GM23338 (cell line): Measurements from ENCODE around the gene TFF1. TPM values are rescaled to one million over a fixed set of nuclear protein-coding genes. Genes with fewer than 3 reads are reported as not detected.

Experiments
- ATAC-seq: fragments of 200-7000 bp; cut with Tn5 transposase; 3 replicates; pipeline ENCODE4 v1.9.1; 2020
- DNase-seq: peaks from one replicate; pipeline ENCODE4 v3.0.0-alpha.2; 2015; ENCODE audit warnings: low spot score
- H2AFZ ChIP-seq: fragments of 200-600 bp; sonication (generic); 2 replicates; pipeline ENCODE4 v1.8.0; 2016; ENCODE audit warnings: antibody characterized with exemption, mild to moderate bottlenecking, moderate library complexity
- H3F3A ChIP-seq: fragments of 200-600 bp; sonication (generic); replicated peaks from 2 replicates; pipeline ENCODE4 v1.8.0; 2017; ENCODE audit warnings: antibody characterized with exemption, mixed run types, low read depth
- H3K27ac ChIP-seq: fragments of 200-600 bp; sonication (generic); 2 replicates; pipeline ENCODE4 v1.6.1; 2016; ENCODE audit warnings: low read depth
- H3K27me3 ChIP-seq: fragments of 200-600 bp; sonication (generic); 2 replicates; pipeline ENCODE4 v1.8.0; 2016; ENCODE audit warnings: mild to moderate bottlenecking, mixed run types, moderate library complexity; ENCODE audit not compliant: insufficient read depth
- H3K36me3 ChIP-seq: fragments of 200-600 bp; sonication (generic); 2 replicates; pipeline ENCODE4 v1.8.0; 2016; ENCODE audit warnings: mild to moderate bottlenecking; ENCODE audit not compliant: insufficient read depth
- H3K4me1 ChIP-seq: fragments of 200-600 bp; sonication (generic); 2 replicates; pipeline ENCODE4 v1.8.0; 2016; ENCODE audit warnings: mild to moderate bottlenecking, moderate library complexity; ENCODE audit not compliant: insufficient read depth
- H3K4me2 ChIP-seq: fragments of 200-600 bp; sonication (generic); 2 replicates; pipeline ENCODE4 v1.7.1; 2017; ENCODE audit warnings: mixed run types
- H3K4me3 ChIP-seq: fragments of 200-600 bp; sonication (generic); 2 replicates; pipeline ENCODE4 v1.6.1; 2016; ENCODE audit warnings: mixed run types
- H3K79me2 ChIP-seq: fragments of 200-600 bp; sonication (generic); replicated peaks from 2 replicates; pipeline ENCODE4 v1.8.0; 2017; ENCODE audit warnings: mild to moderate bottlenecking; ENCODE audit not compliant: insufficient read depth
- H3K9me2 ChIP-seq: fragments of 200-600 bp; sonication (generic); 2 replicates; pipeline ENCODE4 v1.8.0; 2017; ENCODE audit not compliant: insufficient read depth
- H4K20me1 ChIP-seq: fragments of 200-600 bp; sonication (generic); replicated peaks from 2 replicates; pipeline ENCODE4 v1.8.0; 2017; ENCODE audit warnings: mild to moderate bottlenecking; ENCODE audit not compliant: insufficient read depth
- H3K27ac Mint-ChIP-seq: 2 replicates; pipeline ENCODE4 v1.8.0; 2020; ENCODE audit warnings: inconsistent platforms, mild to moderate bottlenecking, moderate library complexity, mixed read lengths
- H3K27me3 Mint-ChIP-seq: 3 replicates; pipeline ENCODE4 v1.8.0; 2022; ENCODE audit warnings: low read depth, mild to moderate bottlenecking, moderate library complexity, mixed read lengths, inconsistent platforms; ENCODE audit not compliant: insufficient read depth, poor library complexity
- H3K36me3 Mint-ChIP-seq: 3 replicates; pipeline ENCODE4 v1.8.0; 2021; ENCODE audit warnings: low read depth, mild to moderate bottlenecking, inconsistent platforms, moderate library complexity, mixed read lengths
- H3K4me1 Mint-ChIP-seq: 3 replicates; pipeline ENCODE4 v1.8.0; 2020; ENCODE audit warnings: mild to moderate bottlenecking, inconsistent platforms, mixed read lengths
- H3K4me3 Mint-ChIP-seq: 3 replicates; pipeline ENCODE4 v1.8.0; 2021; ENCODE audit warnings: moderate library complexity, mild to moderate bottlenecking, inconsistent platforms, mixed read lengths
- H3K9me3 Mint-ChIP-seq: 3 replicates; pipeline ENCODE4 v1.8.0; 2020; ENCODE audit warnings: moderate library complexity, mild to moderate bottlenecking, inconsistent platforms, mixed read lengths
- JUNB ChIP-seq: IDR thresholded peaks from one replicate; pipeline ENCODE4 v1.6.1; 2016; ENCODE audit warnings: antibody characterized with exemption; ENCODE audit not compliant: unreplicated experiment
- NANOG ChIP-seq: IDR thresholded peaks from 2 replicates; pipeline ENCODE4 v1.6.1; 2016; ENCODE audit warnings: antibody characterized with exemption, borderline replicate concordance
- REST ChIP-seq: IDR thresholded peaks from one replicate; pipeline ENCODE4 v1.6.1; 2018; ENCODE audit warnings: antibody characterized with exemption; ENCODE audit not compliant: unreplicated experiment
- STAT1 ChIP-seq: IDR thresholded peaks from one replicate; pipeline ENCODE4 v1.6.1; 2016; ENCODE audit warnings: antibody characterized with exemption; ENCODE audit not compliant: unreplicated experiment
- ZNF331 ChIP-seq: fragments of 250-450 bp; sonication (Bioruptor Pico); IDR thresholded peaks from 2 replicates; pipeline ENCODE4 v1.5.0; 2020; ENCODE audit warnings: low read depth, mild to moderate bottlenecking, moderate library complexity
- ZNF462 ChIP-seq: fragments of 250-450 bp; sonication (Bioruptor Pico); IDR thresholded peaks from 2 replicates; pipeline ENCODE4 v1.5.0; 2020; ENCODE audit warnings: mild to moderate bottlenecking, moderate library complexity
- polyA plus RNA-seq: library from polyadenylated mRNA; unstranded; fragments of >200 nt; fragmentation: Nextera tagmentation; extraction: Ambion mirVana; gene quantifications from 2 replicates; pipeline ENCODE4 v1.2.1, GENCODE V29; 2016
- total RNA-seq: library from RNA; depleted of rRNA; stranded (reverse); fragments of >200 nt; shearing (Covaris generic); gene quantifications from 2 replicates; pipeline ENCODE4 v1.2.3, GENCODE V29; 2014
- TF ChIP-seq, protein P1 (sequence below): IDR thresholded peaks from 2 replicates; pipeline ENCODE4 v1.6.1; 2016; ENCODE audit warnings: antibody characterized with exemption

TFF1 gene
- total and polyA plus RNA-seq, 2 experiments from 2014 or later: not detected

GRCh38 chr21:42362700-42363099 is 3.6 kb downstream of the TFF1 start (continued):
- no peak for TF ChIP-seq ZNF462 (CRISPR knock-in tag)
- no peak for TF ChIP-seq STAT1
- TF ChIP-seq JUNB: no peak
- no peak for TF ChIP-seq ZNF331 (CRISPR knock-in tag)
- no peak for TF ChIP-seq NANOG

GRCh38 chr21:42362198-42362597 is 4.1 kb downstream of the TFF1 start:
- H3K27ac Mint-ChIP-seq: no peak overlapping the region

More at GRCh38 chr21:42362198-42362597, 4.1 kb downstream of the TFF1 start:
- no peak overlapping the region for H3K4me2 ChIP-seq
- ATAC-seq (no peak), DNase-seq (no peak)
- no peaks in the 10 kb centered on the region for H3K9me2 ChIP-seq
- H3K27ac ChIP-seq: no peak overlapping the region
- no peaks in the 10 kb centered on the region for H3K4me1 ChIP-seq
- H3K9me3 Mint-ChIP-seq: peaks cover 18% of the 10 kb centered on the region
- H3K36me3 ChIP-seq: no peaks in the 10 kb centered on the region
- H3K4me3 Mint-ChIP-seq: no peak overlapping the region
- TF ChIP-seq REST (no peak), ZNF331 (CRISPR knock-in tag) (no peak), JUNB (no peak)
- TF ChIP-seq, protein P1, sequence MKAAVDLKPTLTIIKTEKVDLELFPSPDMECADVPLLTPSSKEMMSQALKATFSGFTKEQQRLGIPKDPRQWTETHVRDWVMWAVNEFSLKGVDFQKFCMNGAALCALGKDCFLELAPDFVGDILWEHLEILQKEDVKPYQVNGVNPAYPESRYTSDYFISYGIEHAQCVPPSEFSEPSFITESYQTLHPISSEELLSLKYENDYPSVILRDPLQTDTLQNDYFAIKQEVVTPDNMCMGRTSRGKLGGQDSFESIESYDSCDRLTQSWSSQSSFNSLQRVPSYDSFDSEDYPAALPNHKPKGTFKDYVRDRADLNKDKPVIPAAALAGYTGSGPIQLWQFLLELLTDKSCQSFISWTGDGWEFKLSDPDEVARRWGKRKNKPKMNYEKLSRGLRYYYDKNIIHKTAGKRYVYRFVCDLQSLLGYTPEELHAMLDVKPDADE: no peak
- H2AFZ ChIP-seq: no peak overlapping the region
- H3F3A ChIP-seq: no peaks in the 10 kb centered on the region
- peaks cover 6% of the 10 kb centered on the region; the same call in 2 of the 3 replicates for H3K4me1 Mint-ChIP-seq
- no peak overlapping the region for H3K4me3 ChIP-seq
- peaks cover 6% of the 10 kb centered on the region for H3K36me3 Mint-ChIP-seq
- no peaks in the 10 kb centered on the region for H3K27me3 ChIP-seq
- H4K20me1 ChIP-seq: no peaks in the 10 kb centered on the region
- H3K79me2 ChIP-seq: no peaks in the 10 kb centered on the region
- peaks cover 7% of the 10 kb centered on the region for H3K27me3 Mint-ChIP-seq
